CD4-positive, alpha-beta T cell treated with Interleukin-12 subunit alpha and Interleukin-12 subunit beta, for 1 hour (primary cell): ENCODE measurements around the gene GPR146.
A peak's percentile ranks its signal among the peaks of the same experiment; 100 is the strongest.
"Not testable (repeated sequence)": the region's sequence is repeated elsewhere in the genome, so short reads cannot be mapped to it uniquely, and the experiment has no call there.

Source experiments
- DNase-seq: peaks from one replicate; pipeline ENCODE4 v3.0.0-alpha.2; 2020

The GPR146 gene

GRCh38 chr7:1060315-1061072, 16.1 kb downstream of the GPR146 start:
- DNase-seq: no peak

GRCh38 chr7:1061180-1061579, 16.8 kb downstream of the GPR146 start:
- no peak for DNase-seq

- DNase-seq: no peak
Observed at GRCh38 chr7:1062296-1063294, 18.2 kb downstream of the GPR146 start.

- DNase-seq: no peak
Observed at GRCh38 chr7:1063361-1063760, 19.0 kb downstream of the GPR146 start.

GRCh38 chr7:1064581-1064980, 20.2 kb downstream of the GPR146 start:
- DNase-seq: no peak

GRCh38 chr7:1065263-1065584, 20.9 kb downstream of the GPR146 start:
- no peak for DNase-seq

- peak; percentile 84 for DNase-seq
Observed at GRCh38 chr7:1065585-1066241, 21.4 kb downstream of the GPR146 start.

- no peak for DNase-seq
Observed at GRCh38 chr7:1066242-1066588, 21.9 kb downstream of the GPR146 start.

- DNase-seq: no peak
Observed at GRCh38 chr7:1068013-1068412, 23.7 kb downstream of the GPR146 start.

- DNase-seq: no peak
Observed at GRCh38 chr7:1068619-1069018, 24.3 kb downstream of the GPR146 start.

- no peak for DNase-seq
Observed at GRCh38 chr7:1070544-1071011, 26.2 kb downstream of the GPR146 start.

GRCh38 chr7:1071731-1072254, 27.4 kb downstream of the GPR146 start:
- DNase-seq: no peak

GRCh38 chr7:1073142-1073977, 29.0 kb downstream of the GPR146 start:
- no peak for DNase-seq

GRCh38 chr7:1074018-1074417, 29.7 kb downstream of the GPR146 start:
- not testable (repeated sequence) for DNase-seq

- no peak for DNase-seq
Observed at GRCh38 chr7:1074593-1075431, 30.5 kb downstream of the GPR146 start.

- DNase-seq: no peak
Observed at GRCh38 chr7:1076184-1077072, 32.1 kb downstream of the GPR146 start.

- no peak for DNase-seq
Observed at GRCh38 chr7:1078519-1078918, 34.2 kb downstream of the GPR146 start.

- no peak for DNase-seq
Observed at GRCh38 chr7:1078985-1079384, 34.6 kb downstream of the GPR146 start.

GRCh38 chr7:1079546-1079945, 35.2 kb downstream of the GPR146 start:
- DNase-seq: no peak

- no peak for DNase-seq
Observed at GRCh38 chr7:1080252-1080920, 36.0 kb downstream of the GPR146 start.
